ENCODE results near the gene CLSTN3. TPM values are rescaled to one million over a fixed set of nuclear protein-coding genes. Genes with fewer than 3 reads are reported as not detected.

CLSTN3 gene
- total RNA-seq, 1 experiment from 2014 or later: 34.6 TPM

GRCh38 chr12:7122811-7123769, 7.1 kb upstream of the CLSTN3 start:
- Mint-ChIP-seq H3K4me3 (ENCODE audit: unreplicated experiment) (no peak overlapping the region), H3K27me3 (ENCODE audit: insufficient read depth, unreplicated experiment) (no peaks in the 10 kb centered on the region), H3K9me3 (ENCODE audit: unreplicated experiment) (no peaks in the 10 kb centered on the region), H3K36me3 (ENCODE audit: insufficient read depth, unreplicated experiment) (peaks cover 15% of the 10 kb centered on the region), H3K27ac (ENCODE audit: low read depth, unreplicated experiment) (no peak overlapping the region), H3K4me1 (ENCODE audit: insufficient read depth, unreplicated experiment) (peaks cover 6% of the 10 kb centered on the region)
- intact Hi-C loops (cut with micrococcal nuclease): no loop called here
- ChIA-PET POLR2A (no interaction called here), CTCF (interaction anchor here (0.5 to 1.6 kb wide), 8 partner anchors 9 to 560 kb away, joined by 3 to 7 read pairs (median 4); partner anchors contain the start of gene C1RL)
- DNase-seq (ENCODE audit: unreplicated experiment): no peak
- no peak for TF ChIP-seq CTCF (IDR thresholded peaks at IDR 0.05; ENCODE audit: unreplicated experiment)
- no TSS peak for BruUV-seq (replicated peaks)

- peaks cover 7% of the 10 kb centered on the region for H3K36me3 Mint-ChIP-seq (ENCODE audit: insufficient read depth, unreplicated experiment)
- peaks cover 8% of the 10 kb centered on the region for H3K4me1 Mint-ChIP-seq (ENCODE audit: insufficient read depth, unreplicated experiment)
- H3K4me3 Mint-ChIP-seq (ENCODE audit: unreplicated experiment): no peak overlapping the region
- no peak for TF ChIP-seq CTCF (IDR thresholded peaks at IDR 0.05; ENCODE audit: unreplicated experiment)
- no peaks in the 10 kb centered on the region for H3K27me3 Mint-ChIP-seq (ENCODE audit: insufficient read depth, unreplicated experiment)
- no peaks in the 10 kb centered on the region for H3K9me3 Mint-ChIP-seq (ENCODE audit: unreplicated experiment)
- BruUV-seq (replicated peaks): no TSS peak
- intact Hi-C loops (cut with micrococcal nuclease): no loop called here
- DNase-seq (ENCODE audit: unreplicated experiment): no peak
- ChIA-PET POLR2A (no interaction called here), CTCF (interaction anchor here (0.6 to 2.9 kb wide), 4 partner anchors 11 to 83 kb away, joined by 3 to 8 read pairs (median 4); partner anchors contain the start of gene C1RL)
- H3K27ac Mint-ChIP-seq (ENCODE audit: low read depth, unreplicated experiment): no peak overlapping the region
Measured at GRCh38 chr12:7123806-7124522, 6.2 kb upstream of the CLSTN3 start.

- peaks cover 13% of the 10 kb centered on the region for H3K36me3 Mint-ChIP-seq (ENCODE audit: insufficient read depth, unreplicated experiment)
- ChIA-PET CTCF (interaction anchor here (0.7 to 2.9 kb wide), 10 partner anchors 13 to 372 kb away, joined by 3 to 8 read pairs (median 4); partner anchors contain the start of genes C1RL and C1S), POLR2A (interaction anchor here (1.5 kb wide), 1 partner anchor 18 kb away, joined by 4 read pairs; no protein-coding TSS in a partner anchor)
- TF ChIP-seq CTCF (IDR thresholded peaks at IDR 0.05; ENCODE audit: unreplicated experiment): no peak
- intact Hi-C loops (cut with micrococcal nuclease): no loop called here
- peaks cover 14% of the 10 kb centered on the region for H3K4me1 Mint-ChIP-seq (ENCODE audit: insufficient read depth, unreplicated experiment)
- no peaks in the 10 kb centered on the region for H3K27me3 Mint-ChIP-seq (ENCODE audit: insufficient read depth, unreplicated experiment)
- BruUV-seq (replicated peaks): no TSS peak
- no peak overlapping the region for H3K27ac Mint-ChIP-seq (ENCODE audit: low read depth, unreplicated experiment)
- no peak for DNase-seq (ENCODE audit: unreplicated experiment)
- H3K4me3 Mint-ChIP-seq (ENCODE audit: unreplicated experiment): no peak overlapping the region
- H3K9me3 Mint-ChIP-seq (ENCODE audit: unreplicated experiment): no peaks in the 10 kb centered on the region
Measured at GRCh38 chr12:7125632-7126227, 4.4 kb upstream of the CLSTN3 start.

All from MCF 10A (cell line).